T-helper 9 cell (primary cell): Measurements from ENCODE around the gene CLDN9.

Source experiments
- DNase-seq: peaks from one replicate; pipeline ENCODE4 v3.0.0-alpha.2; 2020

CLDN9 gene

DNA sequence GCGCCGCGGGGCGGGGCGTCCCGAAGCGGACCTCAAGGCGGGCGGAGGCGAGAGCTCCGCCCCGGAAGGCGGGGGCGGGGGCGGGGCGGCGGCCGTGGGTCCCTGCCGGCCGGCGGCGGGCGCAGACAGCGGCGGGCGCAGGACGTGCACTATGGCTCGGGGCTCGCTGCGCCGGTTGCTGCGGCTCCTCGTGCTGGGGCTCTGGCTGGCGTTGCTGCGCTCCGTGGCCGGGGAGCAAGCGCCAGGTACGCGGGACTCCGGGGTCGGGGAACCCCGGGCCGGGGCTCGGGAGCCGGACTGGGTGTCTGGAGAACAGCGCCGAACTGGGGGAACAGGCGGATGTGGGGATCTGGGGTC, 7.5 kb downstream of the CLDN9 start, which contains the start of gene TNFRSF12A:
TNFRSF12A (plus strand) TSS at position 122 of the 357 bp plus-strand sequence; CDS start at position 152, 30 bp downstream.
- peak; percentile 54 for DNase-seq

DNA sequence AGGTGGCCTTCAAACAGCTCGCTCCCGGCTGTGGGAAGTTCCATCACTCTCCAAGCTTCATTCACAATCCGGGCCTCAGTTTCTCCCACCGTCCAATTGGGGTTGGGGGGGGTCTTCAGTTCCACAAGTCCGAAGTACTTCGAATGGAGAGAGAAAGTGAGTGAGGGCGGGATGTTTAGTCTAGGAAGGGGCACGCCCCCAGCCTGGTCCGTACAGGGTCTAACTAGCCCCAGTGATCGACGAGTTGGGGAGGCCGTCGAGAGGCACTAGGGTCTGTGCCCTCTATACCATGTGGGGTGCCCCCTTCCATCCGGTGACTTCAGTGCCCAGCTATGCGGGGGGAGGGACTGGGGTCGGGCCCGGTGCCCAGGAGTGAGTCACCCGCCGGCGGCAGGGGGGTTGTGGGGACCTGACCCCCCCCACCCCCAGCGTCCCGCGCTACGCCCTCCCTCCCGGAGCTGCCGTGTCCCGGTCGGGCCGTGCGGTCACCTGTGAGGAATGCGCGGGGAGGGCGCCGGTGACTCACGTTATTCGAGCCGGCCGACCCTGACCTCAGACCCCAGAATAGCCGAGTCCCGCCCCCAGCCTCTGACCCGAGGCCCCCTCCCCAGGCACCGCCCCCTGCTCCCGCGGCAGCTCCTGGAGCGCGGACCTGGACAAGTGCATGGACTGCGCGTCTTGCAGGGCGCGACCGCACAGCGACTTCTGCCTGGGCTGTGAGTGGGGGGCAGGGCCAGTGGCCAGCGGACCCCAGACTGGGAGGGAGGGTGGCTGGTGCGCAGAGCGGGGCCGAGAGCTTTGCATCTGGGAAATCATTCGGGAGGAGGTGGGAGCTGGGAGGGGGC, 8.1 kb downstream of the CLDN9 start:
- peak; percentile 77 for DNase-seq

DNA sequence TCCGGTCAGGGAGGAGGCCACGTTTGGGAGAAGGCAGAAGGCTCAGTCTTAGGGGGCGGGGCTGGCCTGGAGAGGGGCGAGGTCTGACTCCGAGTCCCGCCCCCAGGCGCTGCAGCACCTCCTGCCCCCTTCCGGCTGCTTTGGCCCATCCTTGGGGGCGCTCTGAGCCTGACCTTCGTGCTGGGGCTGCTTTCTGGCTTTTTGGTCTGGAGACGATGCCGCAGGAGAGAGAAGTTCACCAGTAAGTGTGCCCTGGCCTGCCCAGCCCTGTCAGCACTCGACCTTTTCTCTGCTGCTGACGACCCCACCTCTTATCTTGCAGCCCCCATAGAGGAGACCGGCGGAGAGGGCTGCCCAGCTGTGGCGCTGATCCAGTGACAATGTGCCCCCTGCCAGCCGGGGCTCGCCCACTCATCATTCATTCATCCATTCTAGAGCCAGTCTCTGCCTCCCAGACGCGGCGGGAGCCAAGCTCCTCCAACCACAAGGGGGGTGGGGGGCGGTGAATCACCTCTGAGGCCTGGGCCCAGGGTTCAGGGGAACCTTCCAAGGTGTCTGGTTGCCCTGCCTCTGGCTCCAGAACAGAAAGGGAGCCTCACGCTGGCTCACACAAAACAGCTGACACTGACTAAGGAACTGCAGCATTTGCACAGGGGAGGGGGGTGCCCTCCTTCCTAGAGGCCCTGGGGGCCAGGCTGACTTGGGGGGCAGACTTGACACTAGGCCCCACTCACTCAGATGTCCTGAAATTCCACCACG, 8.9 kb downstream of the CLDN9 start:
- peak; percentile 78 for DNase-seq

DNA sequence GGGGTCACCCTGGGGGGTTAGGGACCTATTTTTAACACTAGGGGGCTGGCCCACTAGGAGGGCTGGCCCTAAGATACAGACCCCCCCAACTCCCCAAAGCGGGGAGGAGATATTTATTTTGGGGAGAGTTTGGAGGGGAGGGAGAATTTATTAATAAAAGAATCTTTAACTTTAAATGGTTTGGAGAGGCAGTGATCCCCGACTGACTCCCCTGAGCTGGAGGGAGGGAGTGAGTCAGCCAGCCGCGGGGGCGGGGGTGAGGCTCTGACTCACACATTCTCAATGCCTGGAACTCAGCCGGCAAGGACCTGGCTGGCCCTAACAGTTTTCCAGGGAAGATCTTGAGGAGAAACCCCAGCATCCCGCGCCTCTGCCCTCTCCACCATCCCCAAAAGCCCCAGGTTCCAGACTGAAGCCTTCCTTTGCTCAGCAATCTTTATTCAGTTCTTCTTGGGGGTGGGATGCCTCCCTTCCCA, 9.5 kb downstream of the CLDN9 start:
- peak; percentile 70 for DNase-seq

DNA sequence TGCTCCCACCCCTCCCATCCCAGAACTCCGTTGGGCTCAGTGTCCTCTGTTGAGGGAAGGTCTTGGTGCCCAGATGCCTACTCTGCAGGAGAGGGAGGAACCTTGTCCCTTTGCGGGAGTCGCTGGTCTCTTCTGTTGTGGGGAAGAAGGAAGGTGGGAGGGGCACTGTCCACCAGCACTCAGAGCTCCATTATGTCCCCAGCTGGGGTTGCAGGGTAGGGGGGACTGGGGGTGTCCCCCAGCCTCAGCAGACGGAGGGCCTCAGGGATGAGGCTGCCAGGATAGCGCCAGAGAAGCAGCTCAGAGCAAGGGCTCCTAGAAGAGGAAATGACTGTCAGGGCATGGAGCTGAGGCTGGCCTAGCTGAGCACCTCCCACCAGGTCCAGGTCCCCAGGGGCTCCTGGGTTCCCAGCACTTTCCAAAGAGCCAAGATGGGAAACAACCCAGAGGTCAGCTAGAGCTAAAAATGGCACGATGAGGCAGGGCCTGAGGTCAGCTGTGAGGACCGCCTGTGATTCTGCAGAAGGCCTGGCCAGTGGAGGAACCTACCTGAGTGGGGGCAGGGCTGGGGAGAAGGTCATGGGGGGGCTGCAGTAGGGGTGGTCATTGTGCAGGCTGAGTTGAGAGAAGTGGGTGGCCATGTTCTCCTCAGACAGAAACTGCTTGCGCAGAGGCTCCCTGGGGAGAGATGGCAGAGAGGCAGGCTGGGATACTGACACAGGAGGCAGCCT, 10.1 kb downstream of the CLDN9 start:
- DNase-seq: no peak

DNA sequence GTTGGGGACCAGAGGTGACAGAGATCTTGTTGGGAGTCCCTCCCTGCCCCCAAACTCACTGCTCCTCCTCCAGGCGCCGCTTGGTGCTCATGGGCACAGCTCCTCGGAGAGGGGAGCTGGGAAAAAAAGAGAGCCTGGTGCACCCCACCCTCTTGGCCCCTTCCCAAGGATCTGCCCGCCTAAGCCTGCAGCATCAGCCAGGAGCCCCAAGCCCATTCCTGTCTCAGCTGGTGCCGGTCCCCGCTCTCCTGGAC, 10.6 kb downstream of the CLDN9 start:
- no peak for DNase-seq

DNA sequence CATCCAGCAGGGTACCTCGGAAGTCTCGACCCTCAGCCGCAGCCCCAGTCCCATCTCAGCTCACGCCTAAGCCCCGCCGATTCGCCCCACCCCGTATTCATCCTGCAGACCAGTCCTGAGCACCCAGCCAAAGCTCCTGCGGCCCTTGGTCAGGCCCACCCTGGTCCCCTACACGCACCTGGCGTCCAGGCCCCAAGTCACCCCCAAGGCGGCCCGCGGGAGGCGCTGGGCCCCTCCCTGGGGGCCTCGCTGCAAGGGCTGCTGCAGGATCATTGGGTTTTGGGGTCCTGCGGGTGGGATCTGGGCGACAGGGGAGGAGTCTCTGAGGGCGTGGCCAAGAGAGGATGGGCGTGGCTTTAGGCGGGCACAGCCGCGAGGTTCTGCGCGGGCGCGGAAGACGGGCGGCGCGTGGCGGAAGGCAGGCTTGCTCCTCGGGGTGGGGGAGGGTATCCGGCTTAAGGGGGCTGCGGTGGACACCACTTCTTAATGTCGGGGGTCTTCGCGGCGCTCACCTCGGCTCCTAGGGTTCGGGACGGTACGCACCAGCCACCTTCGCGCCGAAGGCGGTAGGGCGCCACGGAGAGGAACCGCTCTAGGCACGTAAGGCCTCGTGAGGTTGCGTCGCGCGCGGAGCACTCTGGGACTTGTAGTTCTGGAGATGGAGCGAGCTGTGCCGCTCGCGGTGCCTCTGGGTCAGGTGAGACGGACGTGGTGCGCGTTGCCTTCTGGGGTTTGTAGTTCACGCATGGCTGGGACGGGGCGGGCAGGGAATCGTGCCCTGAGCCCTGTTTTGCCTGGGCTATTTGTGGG, 11.2 kb downstream of the CLDN9 start, which contains the start of the genes HCFC1R1 and THOC6:
HCFC1R1 (minus strand) TSS at position 274 of the 810 bp plus-strand sequence; CDS start at position 273, 1 bp downstream.
THOC6 (plus strand) TSS at position 367 of the 810 bp plus-strand sequence; CDS start at position 659, 292 bp downstream.
- DNase-seq: peak; percentile 92

DNA sequence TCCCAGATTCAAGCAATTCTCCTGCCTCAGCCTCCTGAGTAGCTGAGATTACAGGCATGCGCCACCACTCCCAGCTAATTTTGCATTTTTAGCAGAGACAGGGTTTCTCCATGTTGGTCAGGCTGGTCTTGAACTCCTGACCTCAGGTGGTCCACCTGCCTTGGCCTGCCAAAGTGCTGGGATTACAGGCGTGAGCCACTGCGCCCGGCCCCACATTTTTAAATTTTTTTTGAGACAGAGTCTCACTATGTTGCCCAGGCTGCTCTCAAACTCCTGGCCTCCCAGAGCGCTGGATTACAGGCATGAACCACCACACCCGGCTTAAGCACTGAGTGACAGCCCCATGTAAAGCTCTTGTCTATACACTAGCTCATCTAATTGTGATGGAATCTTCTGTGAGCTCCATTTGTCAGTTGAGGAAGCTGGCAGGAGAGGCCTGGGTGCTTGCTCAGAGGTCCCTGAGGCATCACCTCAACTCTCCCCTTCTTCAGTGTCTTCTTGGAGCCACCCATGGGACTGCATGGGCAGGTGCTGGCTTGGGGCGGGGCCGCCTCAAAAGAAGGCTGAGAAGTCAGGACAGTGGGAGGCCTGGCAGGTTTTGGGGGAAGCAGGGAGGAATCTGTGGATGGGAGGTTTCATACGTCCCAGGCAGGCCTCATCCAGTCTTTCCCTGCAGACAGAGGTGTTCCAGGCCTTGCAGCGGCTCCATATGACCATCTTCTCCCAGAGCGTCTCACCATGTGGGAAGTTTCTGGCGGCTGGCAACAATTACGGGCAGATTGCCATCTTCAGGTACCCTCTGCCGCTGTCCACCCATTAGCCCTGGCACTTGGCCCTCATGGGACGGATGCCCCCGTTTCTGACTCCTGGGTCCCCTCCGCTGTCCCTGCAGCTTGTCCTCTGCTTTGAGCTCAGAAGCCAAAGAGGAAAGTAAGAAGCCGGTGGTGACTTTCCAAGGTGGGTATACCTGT, 12.6 kb downstream of the CLDN9 start:
- DNase-seq: no peak

DNA sequence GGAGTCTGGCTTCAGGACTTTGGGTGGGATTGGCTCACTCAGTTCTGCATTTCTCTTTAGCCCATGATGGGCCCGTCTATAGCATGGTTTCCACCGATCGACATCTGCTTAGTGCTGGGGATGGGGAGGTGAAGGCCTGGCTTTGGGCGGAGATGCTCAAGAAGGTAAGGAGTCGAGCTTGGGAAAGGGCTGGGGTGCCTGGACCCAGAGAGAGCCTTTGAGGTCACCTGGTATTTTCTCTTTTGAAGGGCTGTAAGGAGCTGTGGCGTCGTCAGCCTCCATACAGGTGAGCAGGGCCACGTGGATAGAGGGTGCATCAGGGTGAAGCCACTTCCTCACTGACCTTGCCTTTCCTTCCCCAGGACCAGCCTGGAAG, 13.3 kb downstream of the CLDN9 start:
- DNase-seq: no peak

DNA sequence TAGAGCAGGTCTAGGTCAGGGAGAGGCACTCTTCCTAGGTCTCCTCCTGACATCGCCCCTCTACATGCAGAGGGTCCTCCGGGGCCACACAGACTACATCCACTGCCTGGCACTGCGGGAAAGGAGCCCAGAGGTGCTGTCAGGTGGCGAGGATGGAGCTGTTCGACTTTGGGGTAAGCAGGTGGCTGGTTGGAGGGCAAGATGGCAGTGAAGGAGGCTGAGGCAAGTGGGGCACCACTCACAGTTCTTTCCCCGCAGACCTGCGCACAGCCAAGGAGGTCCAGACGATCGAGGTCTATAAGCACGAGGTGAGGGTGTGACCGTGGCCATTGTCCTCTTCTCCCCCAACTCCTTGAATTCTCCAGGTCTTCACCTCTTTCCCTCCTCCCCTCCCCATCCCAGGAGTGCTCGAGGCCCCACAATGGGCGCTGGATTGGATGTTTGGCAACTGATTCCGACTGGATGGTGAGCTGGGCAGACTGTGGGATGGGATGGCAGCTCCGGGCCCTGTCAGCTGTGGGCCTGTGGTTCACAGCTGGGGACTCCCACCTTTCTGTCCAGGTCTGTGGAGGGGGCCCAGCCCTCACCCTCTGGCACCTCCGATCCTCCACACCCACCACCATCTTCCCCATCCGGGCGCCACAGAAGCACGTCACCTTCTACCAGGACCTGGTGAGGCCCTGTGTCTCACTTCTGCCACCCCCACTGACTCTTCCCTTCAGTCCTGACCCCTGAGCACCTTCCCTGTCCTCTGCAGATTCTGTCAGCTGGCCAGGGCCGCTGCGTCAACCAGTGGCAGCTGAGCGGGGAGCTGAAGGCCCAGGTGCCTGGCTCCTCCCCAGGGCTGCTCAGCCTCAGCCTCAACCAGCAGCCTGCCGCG, 14.1 kb downstream of the CLDN9 start:
- no peak for DNase-seq

DNA sequence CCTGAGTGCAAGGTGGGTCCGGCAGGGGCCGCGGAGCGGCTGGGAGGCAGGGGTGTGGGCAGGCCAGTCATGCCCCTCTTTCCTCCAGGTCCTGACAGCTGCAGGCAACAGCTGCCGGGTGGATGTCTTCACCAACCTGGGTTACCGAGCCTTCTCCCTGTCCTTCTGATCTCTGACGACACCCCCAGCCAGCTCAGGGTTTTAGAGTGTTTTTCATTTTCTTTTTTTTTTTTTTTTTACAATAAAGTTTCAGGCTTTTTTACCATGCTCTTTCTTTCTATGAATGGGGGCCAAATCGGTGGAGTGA, 14.7 kb downstream of the CLDN9 start:
- no peak for DNase-seq

DNA sequence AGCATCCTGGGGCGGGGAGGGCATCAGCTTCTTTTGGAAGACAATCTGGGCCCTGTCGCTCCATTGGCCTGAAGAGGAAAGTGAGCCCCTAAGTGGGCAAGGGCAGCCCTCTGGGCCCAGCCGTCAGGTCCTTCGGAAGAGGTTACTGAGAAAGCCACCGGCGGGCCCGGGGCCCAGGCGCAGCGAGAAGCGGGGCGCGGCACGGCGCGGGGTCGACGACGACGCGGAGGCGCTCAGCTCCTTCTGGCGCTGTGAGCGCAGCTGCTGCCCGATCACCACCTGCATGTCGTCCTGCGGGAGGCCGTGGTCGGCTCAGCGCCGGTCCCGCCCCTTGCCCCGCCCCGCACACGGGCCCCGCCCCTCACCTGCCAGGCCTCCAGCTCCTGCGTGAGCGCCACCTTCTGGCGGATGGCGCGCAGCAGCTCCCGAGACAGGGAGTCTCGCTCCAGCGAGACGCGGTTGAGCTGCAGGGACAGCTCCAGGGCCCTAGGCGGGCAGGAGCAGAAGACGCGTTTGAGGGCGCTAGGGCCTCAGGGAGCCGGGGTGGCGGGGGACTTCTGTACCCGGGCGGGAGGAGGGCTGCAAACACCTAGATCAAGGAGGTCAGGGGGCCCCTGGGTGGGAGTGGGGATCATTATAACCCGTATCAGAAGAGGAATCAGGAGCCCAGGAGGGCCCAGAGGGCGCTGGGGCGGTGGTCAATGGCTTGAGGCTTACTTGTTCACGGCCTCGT, 15.4 kb downstream of the CLDN9 start:
- DNase-seq: peak; percentile 94

DNA sequence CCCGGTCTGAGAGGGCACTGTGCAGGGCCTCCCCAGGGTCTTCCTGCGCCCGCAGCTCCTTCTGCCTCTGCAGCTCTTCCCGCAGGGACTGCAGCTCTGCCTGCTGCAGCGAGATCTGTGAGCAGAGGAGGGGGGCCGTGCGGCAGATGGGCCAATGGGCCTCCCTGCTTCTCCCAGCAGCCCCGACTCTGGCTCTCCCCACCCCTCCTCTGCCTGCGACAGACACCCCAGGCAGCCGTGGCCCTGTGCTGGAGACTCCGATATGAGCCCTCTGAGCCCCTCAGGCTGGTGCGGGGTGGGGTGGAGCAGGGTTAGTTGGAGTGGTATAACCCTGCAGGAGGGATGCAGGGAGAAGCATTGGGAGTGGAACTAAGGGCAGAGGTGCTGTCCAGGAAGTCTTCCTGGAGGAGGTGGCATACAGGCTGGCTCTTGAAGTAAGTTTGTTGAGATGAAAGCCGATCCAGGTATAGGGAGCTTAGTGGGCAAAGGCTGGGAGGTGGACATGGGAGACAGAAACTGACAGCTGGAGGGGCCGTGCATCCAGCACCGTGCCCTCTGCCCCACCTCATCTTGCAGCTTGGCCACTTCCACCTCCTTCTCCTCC, 16.1 kb downstream of the CLDN9 start:
- DNase-seq: no peak

DNA sequence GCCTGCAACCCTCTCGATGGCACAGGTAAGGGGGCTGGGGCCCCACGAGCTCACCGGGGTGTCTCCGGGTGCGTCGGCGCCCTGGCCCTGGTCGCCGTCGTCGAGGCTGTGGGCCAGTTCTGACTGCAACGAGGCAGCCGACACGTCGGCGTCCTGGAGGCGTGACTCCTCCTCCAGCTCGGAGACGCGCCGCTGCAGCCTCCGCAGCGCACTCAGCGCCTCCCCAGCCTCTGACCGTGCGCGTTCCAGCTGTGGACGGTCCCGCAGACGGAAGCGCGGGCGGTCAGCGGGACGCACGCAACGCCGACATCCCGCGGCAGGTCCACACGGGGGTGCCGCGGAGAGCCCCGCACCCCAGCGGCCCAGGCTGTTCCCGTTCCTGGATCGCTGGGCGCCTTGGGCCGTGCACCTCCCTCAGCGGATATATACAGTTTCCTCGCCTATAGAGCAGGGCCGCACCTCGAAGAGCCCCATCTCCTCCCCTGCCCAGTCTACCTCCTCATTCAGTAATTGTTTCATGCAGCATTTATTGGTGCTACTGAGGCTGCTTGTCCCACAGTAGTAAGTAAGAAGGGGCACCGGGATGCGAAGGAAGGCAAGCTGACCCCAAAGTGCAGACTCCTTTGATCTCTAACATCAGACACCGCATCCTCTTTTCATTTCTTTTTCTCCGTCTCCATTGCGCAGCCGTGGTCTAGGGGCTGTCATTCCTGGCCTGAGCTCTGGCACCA, 16.9 kb downstream of the CLDN9 start:
- no peak for DNase-seq

DNA sequence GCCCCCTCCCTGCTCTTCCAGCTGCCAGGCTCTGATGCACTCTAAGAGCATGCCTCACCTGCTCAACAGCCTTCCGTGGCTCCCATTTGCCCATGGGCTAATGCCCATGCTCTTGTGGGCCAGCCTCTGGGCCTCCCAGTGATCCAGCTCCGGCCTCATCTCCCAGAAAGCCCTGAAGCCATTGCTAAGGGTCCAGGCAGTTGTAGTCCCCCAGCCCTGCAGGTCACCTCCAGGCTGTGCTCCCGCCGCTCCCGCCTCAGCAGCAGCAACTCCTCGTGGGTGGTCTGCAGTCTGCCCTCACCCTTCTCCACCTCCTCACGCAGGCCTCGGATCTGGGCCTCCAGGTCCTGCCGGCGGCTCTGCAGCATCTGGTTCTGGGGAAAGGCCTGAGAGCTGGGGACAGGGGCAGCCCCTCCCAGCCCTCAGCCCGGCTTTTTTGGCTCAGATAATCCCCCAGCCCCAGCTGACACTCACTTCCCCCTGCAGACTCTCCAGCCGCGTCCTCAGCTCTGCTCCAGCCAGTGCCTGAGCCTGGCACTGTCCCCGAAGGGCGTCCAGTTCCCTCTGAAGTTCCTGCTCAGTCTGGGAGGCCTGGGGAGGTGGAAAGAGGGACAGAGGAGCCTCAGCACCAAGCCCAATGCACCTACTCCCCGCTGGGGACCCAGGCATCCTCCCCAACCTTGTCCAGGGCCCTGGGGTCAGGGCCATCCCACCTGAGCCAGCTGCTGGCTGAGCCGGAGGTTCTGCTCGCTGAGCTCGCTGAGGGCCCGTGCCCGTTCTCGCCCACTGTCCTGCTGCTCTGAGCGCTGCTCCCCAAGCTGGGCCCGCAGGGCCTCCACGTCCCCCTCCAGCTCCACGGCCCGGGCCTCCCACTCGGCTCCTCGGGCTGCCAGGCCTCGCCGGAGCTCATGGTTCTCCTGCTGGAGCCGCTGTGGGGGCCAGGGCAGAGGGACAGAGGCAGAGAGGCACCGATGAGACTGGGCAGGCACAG, 17.8 kb downstream of the CLDN9 start:
- DNase-seq: no peak

DNA sequence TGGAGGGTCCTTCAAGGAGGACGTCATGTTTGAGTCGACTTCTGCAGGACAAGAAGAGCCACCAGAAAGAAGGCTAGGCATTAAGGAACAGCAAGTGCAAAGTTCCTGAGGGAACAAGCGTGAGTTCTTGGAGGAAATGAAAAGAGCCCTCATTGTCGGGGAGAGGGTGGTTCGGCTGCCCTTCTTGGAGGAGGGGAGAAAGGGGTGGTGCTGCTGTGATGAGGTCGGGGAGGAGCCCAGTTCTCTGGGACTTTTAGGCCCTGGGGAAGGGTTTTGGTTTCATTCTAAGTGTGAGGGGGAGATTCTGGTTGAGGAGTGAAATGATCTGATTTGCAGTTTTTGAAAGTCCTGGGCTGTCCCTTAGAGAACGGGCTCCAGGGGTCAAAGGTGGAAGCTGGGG, 19.9 kb downstream of the CLDN9 start:
- DNase-seq: no peak
